HG03097 (cell line): ENCODE measurements around the gene TPRKB.
"Not testable (repeated sequence)": the region's sequence is repeated elsewhere in the genome, so short reads cannot be mapped to it uniquely, and the experiment has no call there.

Experiments
- ATAC-seq: cut with Tn5 transposase; IDR thresholded peaks from one replicate; pipeline ENCODE4 v1.9.1; 2021; ENCODE audit not compliant: unreplicated experiment, low FRiP score

TPRKB gene

DNA sequence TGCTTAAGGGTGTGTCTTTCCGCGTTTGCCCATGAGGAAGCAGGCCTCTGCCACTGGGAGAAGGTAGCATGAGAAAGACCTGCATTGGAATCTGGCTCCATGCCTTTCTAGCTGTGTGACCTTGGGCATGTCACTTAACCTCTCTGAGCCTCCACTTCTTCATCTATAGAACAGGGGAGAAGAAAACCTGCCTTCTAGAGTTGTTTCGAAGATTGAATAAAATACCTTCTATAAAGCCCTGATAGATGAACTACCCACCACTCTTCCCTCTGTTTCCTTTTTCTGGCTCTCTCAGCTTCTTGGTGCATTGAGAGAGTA lies 35.7 kb downstream of the TPRKB start:
- not testable (repeated sequence) for ATAC-seq

DNA sequence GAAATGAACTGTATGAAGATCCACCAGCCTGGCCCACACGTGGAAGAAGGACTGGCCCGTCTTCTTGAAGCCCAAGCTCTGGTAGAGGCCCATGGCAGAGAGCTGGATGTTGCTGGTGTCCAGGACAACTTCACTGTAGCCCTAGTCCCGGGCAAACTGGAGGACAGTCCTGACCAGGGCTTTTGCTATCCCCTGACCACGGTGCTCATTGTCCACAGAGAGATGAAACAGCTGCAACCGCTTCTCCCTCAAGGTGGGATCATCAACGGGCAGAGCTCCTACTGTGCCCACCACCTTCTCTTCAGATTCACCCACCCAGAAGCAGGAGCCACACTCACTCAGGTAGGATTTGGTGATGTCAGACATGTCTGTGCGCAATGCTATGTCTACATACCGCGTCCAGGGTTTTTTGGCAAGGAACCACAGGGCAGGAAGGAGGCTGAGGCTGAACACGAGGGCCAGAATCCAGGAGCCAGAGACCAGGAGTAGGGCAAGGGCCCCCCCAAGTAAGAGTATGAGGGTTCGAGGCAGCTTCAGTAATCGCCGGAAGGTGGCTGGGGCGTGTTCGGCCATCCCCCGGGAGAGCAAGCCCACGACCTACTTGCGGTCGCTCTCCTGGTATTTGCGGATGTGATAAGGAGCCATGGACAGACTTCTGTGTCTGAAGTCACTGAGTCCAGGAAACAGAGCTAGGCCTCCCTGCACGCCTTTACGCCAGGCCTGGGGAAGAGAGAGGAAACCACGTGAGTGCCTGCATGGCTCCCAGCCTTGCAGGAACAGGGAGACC lies 36.3 kb downstream of the TPRKB start:
- no peak for ATAC-seq

DNA sequence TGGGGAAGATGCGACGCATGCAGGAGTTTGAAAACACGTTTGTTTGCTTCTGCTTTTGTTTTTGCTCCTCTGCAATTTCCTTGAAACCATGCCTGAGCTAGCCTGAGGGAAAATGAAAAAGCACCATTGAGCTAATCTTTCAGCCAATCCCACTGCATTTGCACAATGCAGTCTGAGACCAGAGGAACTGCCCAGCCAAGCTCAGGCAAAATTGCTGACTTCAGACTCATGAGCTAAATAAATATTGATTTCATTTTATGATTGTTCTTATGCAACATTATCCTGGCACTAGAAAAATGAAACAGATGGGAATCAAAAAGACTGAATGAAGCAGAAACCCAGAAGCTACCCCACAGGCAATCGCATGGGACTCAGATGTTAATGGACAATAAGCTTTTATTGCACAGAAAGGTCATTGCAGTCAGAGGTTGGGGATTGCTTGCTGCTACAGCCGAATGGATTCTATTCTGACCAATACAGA lies 37.0 kb downstream of the TPRKB start:
- no peak for ATAC-seq

DNA sequence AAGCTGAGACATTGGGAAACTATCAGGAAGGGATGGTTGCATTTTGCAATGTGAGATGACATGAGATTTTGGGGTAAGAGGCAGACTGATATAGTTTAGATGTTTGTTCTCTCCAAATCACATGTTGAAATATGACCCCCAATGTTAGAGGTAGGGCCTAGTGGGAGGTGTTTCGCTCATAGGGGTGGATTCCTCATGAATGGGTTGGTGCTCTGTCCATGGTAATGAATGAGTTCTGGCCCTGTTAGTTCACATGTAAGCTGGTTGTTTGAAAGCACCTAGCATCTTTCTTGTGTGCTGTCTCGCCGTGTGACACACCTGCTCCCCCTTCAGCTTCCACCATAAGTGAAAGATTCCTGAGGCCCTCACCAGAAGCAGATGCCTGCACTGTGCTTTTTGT lies 37.7 kb downstream of the TPRKB start:
- no peak for ATAC-seq

DNA sequence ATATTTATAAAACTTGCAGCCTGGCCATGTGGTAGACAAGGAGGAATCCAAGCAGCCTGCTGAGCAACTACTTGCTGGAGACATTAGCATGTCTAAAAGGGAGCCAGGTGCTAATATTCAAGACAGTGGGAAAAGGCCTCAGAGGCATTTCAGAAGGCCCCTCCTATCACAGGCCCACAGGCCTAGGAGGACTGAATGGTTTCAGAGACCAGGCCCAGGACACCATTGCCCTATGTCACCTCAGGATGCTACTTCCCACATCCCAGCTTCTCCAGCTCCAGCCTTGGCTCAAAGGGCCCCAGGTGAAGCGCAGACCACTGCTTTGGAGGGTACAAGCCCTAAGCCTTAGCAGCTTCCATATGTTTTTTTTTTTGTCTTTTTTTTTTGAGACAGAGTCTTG lies 39.0 kb downstream of the TPRKB start:
- no peak for ATAC-seq

DNA sequence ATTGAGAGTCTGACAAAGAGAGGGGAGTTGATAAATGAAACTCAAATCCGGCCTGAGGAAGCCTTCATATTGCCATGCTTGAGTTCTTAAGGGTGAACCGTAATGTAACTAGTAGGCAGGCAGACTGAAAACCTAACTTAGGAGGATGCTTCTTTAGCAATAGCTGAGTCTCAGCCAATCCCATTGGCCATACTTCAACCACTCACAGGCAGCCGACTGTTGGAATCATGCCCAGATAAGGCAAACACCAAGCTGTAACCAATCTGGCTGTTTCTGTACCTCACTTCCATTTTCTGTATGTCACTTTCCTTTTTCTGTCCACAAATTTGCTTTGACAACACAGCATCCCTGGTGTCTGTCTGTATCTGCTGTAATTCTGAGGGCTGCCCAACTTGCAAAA lies 39.5 kb downstream of the TPRKB start:
- ATAC-seq, result no peak

DNA sequence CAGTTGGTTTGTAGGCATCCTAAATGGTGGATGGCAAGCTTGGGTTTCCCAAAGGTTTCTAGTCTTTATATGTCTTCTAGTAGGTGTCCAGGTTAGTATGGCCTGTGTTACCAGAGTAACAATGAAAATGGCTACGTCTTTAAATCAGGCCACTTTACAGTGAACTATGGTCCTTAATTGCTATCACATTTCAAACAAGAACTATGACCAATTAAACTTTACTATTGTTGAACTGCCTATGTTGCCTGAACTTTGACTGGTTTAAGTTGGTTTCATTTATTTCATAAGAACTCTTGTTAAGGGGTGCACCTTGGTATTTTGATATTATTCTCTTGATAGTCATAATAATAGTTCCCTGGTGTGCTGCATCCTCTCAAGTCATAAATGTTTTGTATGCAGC lies 40.2 kb downstream of the TPRKB start:
- ATAC-seq, result not testable (repeated sequence)

DNA sequence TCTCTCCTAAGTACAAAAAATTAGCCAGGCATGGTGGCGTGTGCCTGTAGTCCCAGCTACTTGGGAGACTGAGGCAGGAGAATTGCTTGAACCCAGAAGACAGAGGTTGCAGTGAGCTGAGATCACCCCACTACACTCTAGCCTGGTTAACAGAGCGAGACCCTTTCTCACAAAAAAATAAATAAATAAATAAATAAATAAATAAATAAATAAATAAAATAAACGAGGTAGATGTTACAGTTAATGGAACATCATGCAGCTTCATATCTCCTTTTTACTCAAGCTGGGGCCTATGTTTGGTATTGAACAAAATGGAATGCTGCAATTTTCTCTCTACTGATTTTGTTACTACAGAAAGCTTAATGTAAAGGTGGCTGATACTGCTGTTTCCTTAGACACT lies 40.6 kb downstream of the TPRKB start:
- ATAC-seq, result not testable (repeated sequence)

DNA sequence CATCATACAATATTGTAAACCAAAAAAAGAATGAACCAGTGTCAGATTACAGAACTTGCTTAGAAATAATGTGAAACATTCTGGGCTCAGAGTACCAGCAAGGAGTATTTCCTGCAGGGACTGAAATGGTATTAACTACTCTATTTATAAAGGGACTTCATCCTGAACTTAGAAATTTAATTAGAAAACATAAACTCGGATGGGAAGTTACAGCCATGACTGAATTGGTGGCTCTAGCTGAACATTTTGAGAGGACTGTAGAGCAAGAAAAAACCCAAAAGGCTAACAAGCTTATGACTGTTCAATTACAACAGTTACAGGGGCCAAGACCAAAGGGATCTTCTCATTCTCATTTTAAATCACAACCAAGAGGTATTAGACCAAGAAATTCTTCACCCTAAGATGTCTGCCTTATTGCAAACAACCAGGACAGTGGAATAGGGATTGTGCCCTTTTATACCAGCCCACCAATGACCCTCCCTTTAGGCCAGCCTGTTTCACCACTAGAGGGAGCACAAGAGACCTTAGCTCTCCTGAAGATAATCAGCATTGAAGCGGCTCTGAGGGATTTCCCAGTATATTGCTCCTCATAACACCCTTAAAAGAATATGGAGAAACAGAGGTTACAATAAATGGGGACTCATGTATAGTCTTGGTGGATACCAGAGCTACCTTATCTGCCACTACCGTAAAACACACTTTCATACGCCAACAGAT lies 46.6 kb downstream of the TPRKB start:
- ATAC-seq, result not testable (repeated sequence)

DNA sequence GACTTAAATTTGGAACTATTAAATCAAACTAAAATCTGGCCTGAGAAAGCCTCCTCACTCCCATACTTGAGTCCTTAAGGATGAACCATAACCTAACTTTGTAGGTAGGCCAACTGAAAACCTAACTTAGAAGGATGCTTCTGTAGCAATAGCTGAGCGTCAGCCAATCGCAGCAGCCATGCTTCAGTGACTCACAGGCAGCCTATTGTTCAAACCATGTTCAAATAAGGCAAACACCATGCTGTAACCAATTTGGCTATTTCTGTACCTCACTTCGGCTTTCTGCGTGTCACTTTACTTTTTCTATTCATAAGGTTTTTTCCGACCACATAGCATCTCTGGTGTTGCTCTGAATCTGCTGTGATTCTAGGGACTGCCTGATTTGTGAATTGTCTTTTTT lies 48.7 kb downstream of the TPRKB start:
- ATAC-seq, result not testable (repeated sequence)

DNA sequence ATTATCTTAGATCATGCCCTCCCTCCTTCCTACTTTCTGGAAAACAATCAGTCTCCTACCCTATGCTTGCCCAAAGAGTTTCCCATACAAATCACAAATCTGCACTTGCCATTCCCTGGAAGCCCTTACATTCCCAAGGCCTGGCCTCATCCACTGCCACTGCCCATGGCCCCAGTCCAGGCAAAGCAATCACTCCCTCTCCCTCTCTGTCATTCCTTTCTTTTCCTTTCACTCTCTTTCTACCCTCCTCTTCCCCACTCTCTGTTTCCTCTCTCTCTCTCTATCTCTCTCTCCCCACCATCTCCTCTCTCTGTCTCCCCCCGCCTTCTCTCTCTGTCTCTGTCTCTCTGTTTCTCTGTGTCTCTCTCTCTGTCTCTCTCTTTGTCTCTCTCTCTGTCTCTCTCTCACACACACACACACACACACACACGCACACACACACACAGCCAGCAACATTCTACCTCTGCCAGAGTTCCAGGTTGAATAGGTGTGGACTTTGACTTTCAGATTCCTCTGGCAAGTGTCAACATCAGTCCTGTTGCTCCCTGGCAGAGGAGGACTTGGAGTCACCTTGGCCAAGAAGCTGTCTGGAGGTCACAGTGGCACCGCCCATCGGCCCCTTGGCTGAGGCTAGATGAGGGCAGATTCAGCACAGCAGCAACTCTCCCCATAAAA lies 51.2 kb downstream of the TPRKB start:
- no peak for ATAC-seq

DNA sequence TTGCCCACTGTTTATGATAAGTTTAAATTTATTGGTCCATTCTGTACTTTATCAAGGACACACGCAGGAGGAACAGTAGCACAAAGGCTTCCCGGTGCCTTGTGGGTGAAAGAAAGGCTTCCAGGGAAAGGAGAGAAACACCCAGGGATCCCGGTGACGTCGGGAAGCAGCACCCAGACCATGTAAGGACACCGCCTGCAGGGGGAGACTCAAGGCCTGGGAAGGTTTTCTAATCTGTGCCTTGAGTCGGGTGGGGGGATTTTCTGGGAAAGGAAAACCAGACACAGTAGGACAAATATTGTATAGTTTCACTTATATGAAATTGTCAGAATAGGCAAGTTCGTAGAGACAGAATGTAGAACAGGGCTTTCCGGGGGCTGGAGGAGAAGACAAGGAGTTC lies 52.2 kb downstream of the TPRKB start:
- not testable (repeated sequence) for ATAC-seq

DNA sequence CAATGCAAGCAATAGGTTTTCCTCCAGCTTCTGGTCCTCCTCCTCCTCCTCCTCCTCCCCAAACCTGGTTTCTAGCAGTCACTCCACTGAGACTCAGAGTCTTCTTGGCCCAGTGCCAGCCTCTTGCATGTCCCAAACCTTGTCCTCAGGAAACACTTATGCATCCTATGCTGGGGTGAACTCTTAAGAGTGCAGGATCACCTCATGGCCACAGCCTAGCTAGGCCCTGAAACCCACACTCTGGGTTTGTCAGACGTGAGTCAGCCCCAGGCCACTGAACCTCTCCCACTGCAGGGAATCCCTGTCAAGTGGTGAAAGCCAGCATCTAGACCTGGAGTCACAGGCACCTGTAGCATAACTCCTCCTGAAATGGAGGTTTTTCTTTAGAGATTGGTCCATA lies 52.8 kb downstream of the TPRKB start:
- ATAC-seq, result not testable (repeated sequence)

DNA sequence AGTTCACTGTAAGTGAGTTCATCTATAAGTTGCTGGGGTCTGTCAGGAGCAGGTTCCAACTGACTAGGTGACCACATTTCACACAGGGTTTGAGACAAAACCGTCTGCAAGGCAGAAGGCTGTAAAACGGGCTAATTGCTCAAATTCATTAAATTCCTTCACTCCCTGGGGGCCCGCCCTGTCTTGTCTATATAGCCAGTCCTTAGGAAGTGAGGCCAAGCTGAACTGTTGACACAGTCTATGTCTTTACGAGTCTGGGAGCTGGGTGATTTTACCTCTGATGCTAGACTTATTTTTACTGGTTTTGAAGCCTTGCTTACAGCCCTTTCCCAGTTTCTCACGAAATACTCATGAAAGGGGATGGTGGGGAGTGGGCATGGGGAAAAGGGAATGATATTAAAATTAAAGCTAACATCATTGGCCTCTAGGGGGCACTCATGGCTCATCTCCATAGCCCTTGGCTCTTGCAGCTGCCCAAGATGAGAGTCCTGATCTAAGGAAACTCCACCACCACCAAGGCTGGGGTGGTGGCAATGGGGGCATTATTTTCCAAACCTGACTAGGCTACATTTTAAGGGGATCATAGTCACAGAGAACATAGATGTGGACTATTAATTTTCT lies 57.1 kb downstream of the TPRKB start:
- not testable (repeated sequence) for ATAC-seq
